Measurements from ENCODE around the gene BDKRB1. TPM values are rescaled to one million over a fixed set of nuclear protein-coding genes. Genes with fewer than 3 reads are reported as not detected.
A peak's percentile ranks its signal among the peaks of the same experiment; 100 is the strongest.

Gene BDKRB1
- total RNA-seq, 2 donors from 2014 or later = not detected

DNA sequence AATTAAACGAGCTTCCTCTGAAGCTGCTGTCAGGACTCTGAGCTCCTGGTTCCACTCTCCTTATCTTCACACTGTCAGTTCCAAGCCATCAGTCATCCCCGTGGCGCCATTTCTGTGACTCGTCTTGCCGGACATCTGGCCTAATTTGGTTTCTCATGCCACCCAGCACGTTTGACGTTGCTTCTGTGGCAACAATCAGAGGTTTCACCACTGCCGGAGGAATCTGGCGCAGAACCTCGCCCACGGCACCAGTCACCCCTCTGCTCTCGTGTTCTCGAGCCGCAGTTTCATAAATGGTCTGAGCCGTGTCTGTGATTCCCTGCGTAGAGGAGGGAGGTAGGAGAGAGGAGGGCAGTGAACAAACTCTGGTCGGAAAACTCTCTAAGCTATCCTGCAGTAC, 29.7 kb downstream of the BDKRB1 start:
- ATAC-seq (no peak), DNase-seq (ENCODE audit: low spot score in 2 of 2) (no peak)
- no peaks in the 10 kb centered on the region for H3K9me3 Mint-ChIP-seq
- no peak overlapping the region for H3K27ac Mint-ChIP-seq
- peaks cover 0 to 4% of the 10 kb centered on the region in 2 donors for H3K36me3 Mint-ChIP-seq

DNA sequence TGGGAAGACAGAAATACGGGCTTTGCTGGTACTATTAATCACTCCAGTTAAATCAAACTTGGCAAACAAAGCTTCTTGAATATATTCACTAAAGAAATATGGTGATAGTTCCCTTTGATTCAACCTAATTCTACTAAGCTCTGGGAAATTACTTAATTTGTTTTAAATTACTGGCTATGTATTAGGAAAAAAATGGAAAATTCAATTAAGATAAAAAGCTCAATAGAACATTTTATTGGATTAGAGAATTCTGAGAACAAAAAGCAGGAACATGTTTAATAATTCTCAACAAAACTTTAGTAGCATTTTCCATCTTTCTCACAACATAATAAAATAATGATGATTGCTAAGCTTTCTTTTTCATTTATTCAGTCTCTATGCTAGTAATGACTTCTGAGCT, 30.2 kb downstream of the BDKRB1 start:
- Mint-ChIP-seq H3K27ac (no peak overlapping the region), H3K36me3 (peaks cover 0 to 4% of the 10 kb centered on the region in 2 donors), H3K9me3 (no peaks in the 10 kb centered on the region)
- DNase-seq (ENCODE audit: low spot score in 2 of 2) (no peak), ATAC-seq (no peak)

DNA sequence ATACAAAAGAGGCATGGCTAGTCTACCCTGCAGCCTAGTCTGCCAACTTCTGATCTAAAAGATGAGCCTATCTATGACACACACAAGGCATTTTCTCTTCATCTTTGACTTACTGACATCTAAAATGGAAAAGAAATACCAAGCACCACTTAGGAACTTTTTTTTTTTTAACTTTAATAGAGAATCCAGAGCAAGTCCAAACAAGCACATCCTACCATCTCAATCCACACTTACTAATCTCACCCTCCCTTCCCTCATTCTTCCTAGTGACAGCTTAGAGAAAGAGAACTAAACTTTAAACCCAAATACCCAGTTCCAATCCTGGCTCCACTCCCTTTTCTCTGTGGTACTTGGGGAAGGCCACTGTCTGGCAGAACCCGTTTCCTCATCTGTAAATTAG, 31.8 kb downstream of the BDKRB1 start:
- Mint-ChIP-seq H3K27ac (peak overlapping the region in 1 of 2 donors; percentile 31), H3K9me3 (no peaks in the 10 kb centered on the region)
- ATAC-seq = no peak

DNA sequence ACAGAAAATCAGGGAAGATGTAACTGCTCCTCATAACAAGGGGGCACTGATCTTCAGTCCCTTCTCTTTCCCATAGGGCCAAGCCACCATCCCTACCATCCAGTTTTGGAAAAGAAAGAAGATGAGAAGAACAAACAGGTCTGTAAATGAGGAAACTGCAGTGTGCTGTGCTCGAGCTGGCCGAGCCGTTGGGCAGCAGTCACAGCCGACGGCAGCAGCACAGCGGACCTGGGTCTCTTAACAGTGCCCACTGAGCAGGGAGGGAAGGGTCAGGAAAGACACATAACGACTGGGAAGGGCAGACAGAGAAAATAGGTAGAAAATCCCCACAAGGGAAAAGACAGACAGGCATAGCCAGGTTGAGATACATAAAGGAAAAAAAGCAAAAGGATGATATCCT, 38.2 kb downstream of the BDKRB1 start:
- Mint-ChIP-seq H3K27ac (no peak overlapping the region), H3K9me3 (no peaks in the 10 kb centered on the region), H3K36me3 (no peaks in the 10 kb centered on the region)
- DNase-seq (ENCODE audit: low spot score in 2 of 2) (no peak), ATAC-seq (no peak)

More for the DNA sequence above, 31.8 kb downstream of the BDKRB1 start:
- DNase-seq (ENCODE audit: low spot score in 2 of 2) = no peak
- H3K36me3 Mint-ChIP-seq = peaks cover 0 to 4% of the 10 kb centered on the region in 2 donors

DNA sequence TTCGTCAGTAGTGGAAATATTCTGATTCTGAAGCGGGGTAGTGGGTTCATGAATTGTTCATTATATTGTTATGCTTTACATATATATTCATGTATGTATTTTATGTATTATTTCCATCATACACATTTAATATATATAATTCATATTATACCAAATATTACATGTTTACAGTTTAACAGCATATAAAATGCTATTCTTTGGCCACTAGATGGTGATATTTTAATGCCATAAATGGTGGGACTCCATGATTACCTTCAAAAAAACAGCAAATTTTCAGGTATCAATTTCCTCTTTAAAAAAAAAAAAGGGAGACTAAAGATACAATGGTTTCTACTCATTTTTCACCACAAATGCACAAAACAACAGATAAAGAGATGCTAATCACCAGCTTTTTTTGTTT, 41.0 kb downstream of the BDKRB1 start:
- no peak for DNase-seq (ENCODE audit: low spot score in 2 of 2)
- no peak for ATAC-seq
- Mint-ChIP-seq H3K9me3 (no peaks in the 10 kb centered on the region), H3K27ac (no peak overlapping the region), H3K36me3 (no peaks in the 10 kb centered on the region)

DNA sequence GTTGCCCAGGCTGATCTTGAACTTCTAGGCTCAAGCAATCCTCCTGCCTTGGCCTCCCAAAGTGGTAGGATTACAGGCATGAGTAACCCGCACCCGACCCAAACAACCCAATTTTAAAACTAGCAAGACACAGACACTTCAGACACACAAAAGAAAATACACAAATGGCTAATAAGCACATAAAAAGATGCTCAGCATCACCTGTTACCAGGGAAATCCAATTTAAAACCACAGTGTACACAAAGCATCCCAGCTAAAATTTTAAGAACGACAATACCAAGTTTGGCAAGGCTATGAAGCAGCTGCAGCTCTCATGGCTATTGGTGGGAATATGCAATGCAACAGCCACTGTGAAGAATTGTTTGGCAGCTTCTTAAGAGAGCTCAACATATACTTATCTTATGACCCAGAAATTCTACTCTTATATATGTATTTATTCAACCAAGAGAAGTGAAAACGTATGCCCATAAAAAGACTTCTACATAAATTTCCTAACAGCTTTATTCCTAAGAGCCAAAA, 42.0 kb downstream of the BDKRB1 start:
- H3K9me3 Mint-ChIP-seq = no peaks in the 10 kb centered on the region

DNA sequence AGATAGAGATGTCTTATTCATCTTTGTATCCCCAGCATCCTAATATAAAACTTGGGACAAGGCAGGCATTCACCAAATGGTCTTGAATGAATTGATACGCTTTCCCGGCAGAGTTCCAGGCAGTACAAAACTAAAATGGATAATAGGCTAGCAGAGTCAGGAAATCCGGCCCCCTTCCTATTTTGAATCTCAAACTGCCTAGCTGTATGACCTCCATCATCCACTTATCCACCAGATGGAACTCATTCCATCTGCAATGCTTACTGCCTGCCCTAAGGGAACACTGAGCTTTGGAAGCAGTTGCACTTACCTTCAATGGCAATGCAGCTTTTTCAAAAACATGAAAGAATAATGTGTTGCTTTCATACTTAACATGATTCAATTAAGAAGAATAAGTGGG, 43.4 kb downstream of the BDKRB1 start:
- ATAC-seq = no peak
- Mint-ChIP-seq H3K9me3 (no peaks in the 10 kb centered on the region), H3K27ac (peak overlapping the region in 1 of 2 donors; percentile 14), H3K36me3 (no peaks in the 10 kb centered on the region)
- no peak for DNase-seq (ENCODE audit: low spot score in 2 of 2)

More for the DNA sequence above, 42.0 kb downstream of the BDKRB1 start:
- DNase-seq (ENCODE audit: low spot score in 2 of 2) (no peak), ATAC-seq (no peak)
- H3K27ac Mint-ChIP-seq = no peak overlapping the region
- H3K36me3 Mint-ChIP-seq = no peaks in the 10 kb centered on the region

DNA sequence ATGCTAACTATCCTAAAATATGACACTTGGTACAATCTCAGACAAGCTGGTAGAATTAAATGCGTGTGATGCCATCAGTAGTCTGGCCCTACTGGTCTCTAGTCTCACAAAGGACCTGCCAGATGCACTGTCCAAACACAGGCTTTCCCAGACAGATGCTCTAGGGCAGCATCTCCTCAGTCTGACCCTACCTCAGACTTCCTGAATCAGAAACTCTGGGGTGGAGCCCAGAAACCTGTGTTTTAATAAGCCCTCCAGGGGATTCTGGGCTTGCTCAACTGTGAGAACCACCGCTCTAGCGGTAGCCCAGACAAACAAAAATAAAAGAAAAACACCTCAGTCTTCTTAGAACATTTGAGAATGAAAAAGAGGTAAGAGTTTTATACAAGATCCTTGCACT, 48.0 kb downstream of the BDKRB1 start:
- DNase-seq (ENCODE audit: low spot score in 2 of 2) = no peak
- Mint-ChIP-seq H3K27ac (no peak overlapping the region), H3K36me3 (peaks cover 0 to 4% of the 10 kb centered on the region in 2 donors), H3K9me3 (no peaks in the 10 kb centered on the region)
- ATAC-seq = no peak

DNA sequence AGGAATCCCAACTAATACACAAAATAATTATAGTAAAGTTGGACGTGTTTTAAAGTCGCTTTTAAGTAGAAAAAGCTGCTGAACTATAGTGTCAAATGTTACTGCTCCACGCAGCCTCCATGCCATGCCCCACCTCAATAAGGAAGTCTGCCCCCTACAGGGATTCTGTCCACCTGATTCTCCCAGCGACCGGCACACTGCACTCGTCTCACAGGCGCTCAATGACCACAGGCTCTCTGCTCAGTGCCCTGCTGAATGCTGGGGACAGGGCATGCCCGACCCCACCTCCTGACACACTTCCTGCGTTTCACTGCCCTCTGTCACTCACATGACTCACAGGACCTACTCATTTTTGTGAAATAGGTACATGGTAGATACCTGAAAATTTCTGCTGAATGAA, 48.9 kb downstream of the BDKRB1 start:
- no peaks in the 10 kb centered on the region for H3K9me3 Mint-ChIP-seq
- H3K36me3 Mint-ChIP-seq = peaks cover 0 to 6% of the 10 kb centered on the region in 2 donors
- peak overlapping the region in 1 of 2 donors; percentile 44 for H3K27ac Mint-ChIP-seq
- ATAC-seq (no peak), DNase-seq (ENCODE audit: low spot score in 2 of 2) (no peak)

DNA sequence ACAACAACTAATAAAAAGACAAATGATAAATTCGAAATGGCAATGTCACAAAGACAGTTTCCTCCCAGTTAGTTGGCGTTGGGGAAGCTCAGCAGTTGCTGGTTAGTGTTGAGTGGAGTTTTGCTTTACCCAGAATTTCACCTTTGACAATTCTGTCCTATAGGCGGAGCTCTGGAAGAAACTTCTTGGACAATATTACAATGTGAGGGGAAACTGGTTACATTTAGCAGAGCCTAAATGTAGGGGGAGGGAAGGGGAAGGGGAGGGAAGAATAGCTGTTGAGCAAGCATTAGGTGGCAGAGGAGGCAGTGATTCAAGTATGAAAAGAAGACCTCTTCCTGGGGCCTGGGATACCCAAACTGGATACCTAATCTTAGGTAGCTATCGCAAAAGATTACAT, 51.4 kb downstream of the BDKRB1 start:
- H3K27ac Mint-ChIP-seq = no peak overlapping the region
- DNase-seq (ENCODE audit: low spot score in 2 of 2) (no peak), ATAC-seq (no peak)
- H3K9me3 Mint-ChIP-seq = no peaks in the 10 kb centered on the region
- H3K36me3 Mint-ChIP-seq = peaks cover 0 to 6% of the 10 kb centered on the region in 2 donors

DNA sequence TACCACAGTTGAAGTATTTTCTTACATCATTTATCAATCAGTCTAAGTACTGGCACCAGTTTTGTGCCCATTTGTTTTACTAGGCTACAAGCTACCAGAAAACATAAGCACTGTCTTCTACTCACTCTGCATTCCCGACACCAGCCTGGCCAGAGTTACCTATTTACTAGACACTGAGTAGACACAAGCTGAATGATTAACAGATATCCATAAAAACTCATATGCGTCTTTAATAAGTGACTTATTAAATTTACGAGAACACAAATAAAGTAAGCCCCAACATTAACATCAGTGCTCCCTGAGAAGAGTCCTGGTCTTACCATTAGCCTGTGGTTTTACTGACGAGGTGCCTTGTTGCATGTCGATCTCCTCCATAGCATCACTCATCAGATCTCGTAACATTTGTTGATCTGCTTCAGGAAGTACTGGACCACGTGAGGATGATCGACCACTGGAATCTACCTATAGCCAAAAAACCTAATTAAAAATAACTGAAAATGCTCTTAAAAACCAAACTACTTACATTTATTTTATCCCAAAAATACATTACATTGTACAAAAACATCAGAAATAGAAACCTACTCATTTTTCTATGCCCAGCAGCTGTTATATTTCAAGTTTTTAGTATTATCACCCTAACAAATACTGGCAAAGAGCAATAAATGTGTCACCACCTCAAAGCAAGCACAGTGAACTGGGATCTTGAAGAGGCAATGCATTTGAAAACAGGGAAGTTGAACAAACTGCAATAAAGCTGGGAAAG, 53.3 kb downstream of the BDKRB1 start:
- ATAC-seq (no peak), DNase-seq (ENCODE audit: low spot score in 2 of 2) (no peak)
- Mint-ChIP-seq H3K27ac (no peak overlapping the region), H3K36me3 (peaks cover 0 to 6% of the 10 kb centered on the region in 2 donors), H3K9me3 (no peaks in the 10 kb centered on the region)

DNA sequence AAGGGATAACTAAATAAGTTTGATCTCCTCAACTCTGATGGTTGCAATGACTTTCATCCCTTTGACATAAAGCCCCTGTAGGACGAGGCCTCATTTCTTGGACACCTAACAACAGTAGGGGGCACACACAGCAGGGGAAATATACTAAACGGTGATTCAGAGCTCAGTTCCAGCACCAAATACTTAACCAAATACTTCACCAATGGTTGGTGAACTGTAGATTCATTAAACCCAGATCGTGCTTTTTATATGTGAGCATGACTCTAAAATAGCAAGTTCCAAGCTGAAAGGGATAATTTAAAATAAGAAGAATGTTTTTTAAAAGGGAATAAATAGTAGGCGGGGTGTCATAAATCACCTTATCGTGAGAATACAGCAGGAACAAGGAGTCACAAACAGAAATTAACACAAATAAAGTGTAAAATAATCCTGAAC, 53.9 kb downstream of the BDKRB1 start:
- no peak for ATAC-seq
- no peaks in the 10 kb centered on the region for H3K9me3 Mint-ChIP-seq
- DNase-seq (ENCODE audit: low spot score in 2 of 2) = no peak
- peak overlapping the region in 1 of 2 donors; percentile 19 for H3K27ac Mint-ChIP-seq
- H3K36me3 Mint-ChIP-seq = peaks cover 0 to 6% of the 10 kb centered on the region in 2 donors

DNA sequence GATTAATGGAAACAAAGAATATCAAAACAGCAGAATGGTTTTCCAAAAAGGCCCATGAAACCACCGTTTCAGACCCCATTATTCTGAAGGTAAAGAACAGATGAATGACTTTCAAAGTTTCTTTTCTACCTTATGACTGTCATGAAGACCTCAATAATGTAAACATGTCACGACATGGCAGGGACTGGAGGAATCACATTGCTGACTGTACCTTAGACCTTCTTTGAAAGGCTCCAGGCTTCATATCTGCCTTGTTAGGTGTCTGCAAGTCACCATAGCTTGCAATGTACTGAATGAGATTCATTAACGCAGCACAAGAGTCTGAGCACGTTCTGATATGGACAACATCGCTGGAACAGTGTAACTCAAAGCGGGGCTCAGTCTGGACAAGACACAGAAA, 54.9 kb downstream of the BDKRB1 start:
- Mint-ChIP-seq H3K36me3 (peaks cover 0 to 8% of the 10 kb centered on the region in 2 donors), H3K9me3 (no peaks in the 10 kb centered on the region), H3K27ac (no peak overlapping the region)
- DNase-seq (ENCODE audit: low spot score in 2 of 2) (no peak), ATAC-seq (no peak)

Other genes with a start within 250 kb of the BDKRB1 start
- gene C14orf132, start 216.8 kb upstream of the BDKRB1 start, total RNA-seq = 10 to 100 TPM in 1 of 2 donors, 1 to 10 TPM in 1; 1.9 to 10.4 TPM
- under 1 TPM in 1 of 2 donors, not detected in 1; 0.08 TPM for gene BDKRB2, start 51.4 kb upstream of the BDKRB1 start, total RNA-seq
- 10 to 100 TPM; 21.2 to 23.3 TPM for gene ATG2B, start 107.1 kb downstream of the BDKRB1 start, total RNA-seq
- gene GSKIP, start 107.3 kb downstream of the BDKRB1 start, total RNA-seq = 10 to 100 TPM; 16.0 to 24.7 TPM
- gene AK7, start 135.9 kb downstream of the BDKRB1 start, total RNA-seq = 1 to 10 TPM in 1 of 2 donors, under 1 TPM in 1; 0.80 to 2.4 TPM
- 100 to 1,000 TPM; 195 to 220 TPM for gene PAPOLA, start 246.2 kb downstream of the BDKRB1 start, total RNA-seq

All from activated naive CD4-positive, alpha-beta T cell treated with anti-CD3 and anti-CD28 coated beads, Interleukin-2, amount 50 U/mL, for 72 hours (primary cell).